GM23338 (cell line): ENCODE data around the gene POLR2B. TPM values are rescaled to one million over a fixed set of nuclear protein-coding genes. Genes with fewer than 3 reads are reported as not detected.
A peak's percentile ranks its signal among the peaks of the same experiment; 100 is the strongest.

ENCODE experiments used
- ATAC-seq: fragments of 200-7000 bp; cut with Tn5 transposase; 3 replicates; pipeline ENCODE4 v1.9.1; 2020
- DNase-seq: peaks from one replicate; pipeline ENCODE4 v3.0.0-alpha.2; 2015; ENCODE audit warnings: low spot score
- H2AFZ ChIP-seq: fragments of 200-600 bp; sonication (generic); 2 replicates; pipeline ENCODE4 v1.8.0; 2016; ENCODE audit warnings: antibody characterized with exemption, mild to moderate bottlenecking, moderate library complexity
- H3F3A ChIP-seq: fragments of 200-600 bp; sonication (generic); replicated peaks from 2 replicates; pipeline ENCODE4 v1.8.0; 2017; ENCODE audit warnings: antibody characterized with exemption, mixed run types, low read depth
- H3K27ac ChIP-seq: fragments of 200-600 bp; sonication (generic); 2 replicates; pipeline ENCODE4 v1.6.1; 2016; ENCODE audit warnings: low read depth
- H3K27me3 ChIP-seq: fragments of 200-600 bp; sonication (generic); 2 replicates; pipeline ENCODE4 v1.8.0; 2016; ENCODE audit warnings: mild to moderate bottlenecking, mixed run types, moderate library complexity; ENCODE audit not compliant: insufficient read depth
- H3K36me3 ChIP-seq: fragments of 200-600 bp; sonication (generic); 2 replicates; pipeline ENCODE4 v1.8.0; 2016; ENCODE audit warnings: mild to moderate bottlenecking; ENCODE audit not compliant: insufficient read depth
- H3K4me1 ChIP-seq: fragments of 200-600 bp; sonication (generic); 2 replicates; pipeline ENCODE4 v1.8.0; 2016; ENCODE audit warnings: mild to moderate bottlenecking, moderate library complexity; ENCODE audit not compliant: insufficient read depth
- H3K4me2 ChIP-seq: fragments of 200-600 bp; sonication (generic); 2 replicates; pipeline ENCODE4 v1.7.1; 2017; ENCODE audit warnings: mixed run types
- H3K4me3 ChIP-seq: fragments of 200-600 bp; sonication (generic); 2 replicates; pipeline ENCODE4 v1.6.1; 2016; ENCODE audit warnings: mixed run types
- H3K79me2 ChIP-seq: fragments of 200-600 bp; sonication (generic); replicated peaks from 2 replicates; pipeline ENCODE4 v1.8.0; 2017; ENCODE audit warnings: mild to moderate bottlenecking; ENCODE audit not compliant: insufficient read depth
- H3K9me2 ChIP-seq: fragments of 200-600 bp; sonication (generic); 2 replicates; pipeline ENCODE4 v1.8.0; 2017; ENCODE audit not compliant: insufficient read depth
- H4K20me1 ChIP-seq: fragments of 200-600 bp; sonication (generic); replicated peaks from 2 replicates; pipeline ENCODE4 v1.8.0; 2017; ENCODE audit warnings: mild to moderate bottlenecking; ENCODE audit not compliant: insufficient read depth
- H3K27ac Mint-ChIP-seq: 2 replicates; pipeline ENCODE4 v1.8.0; 2020; ENCODE audit warnings: inconsistent platforms, mild to moderate bottlenecking, moderate library complexity, mixed read lengths
- H3K27me3 Mint-ChIP-seq: 3 replicates; pipeline ENCODE4 v1.8.0; 2022; ENCODE audit warnings: low read depth, mild to moderate bottlenecking, moderate library complexity, mixed read lengths, inconsistent platforms; ENCODE audit not compliant: insufficient read depth, poor library complexity
- H3K36me3 Mint-ChIP-seq: 3 replicates; pipeline ENCODE4 v1.8.0; 2021; ENCODE audit warnings: low read depth, mild to moderate bottlenecking, inconsistent platforms, moderate library complexity, mixed read lengths
- H3K4me1 Mint-ChIP-seq: 3 replicates; pipeline ENCODE4 v1.8.0; 2020; ENCODE audit warnings: mild to moderate bottlenecking, inconsistent platforms, mixed read lengths
- H3K4me3 Mint-ChIP-seq: 3 replicates; pipeline ENCODE4 v1.8.0; 2021; ENCODE audit warnings: moderate library complexity, mild to moderate bottlenecking, inconsistent platforms, mixed read lengths
- H3K9me3 Mint-ChIP-seq: 3 replicates; pipeline ENCODE4 v1.8.0; 2020; ENCODE audit warnings: moderate library complexity, mild to moderate bottlenecking, inconsistent platforms, mixed read lengths
- EZH2 ChIP-seq: fragments of 200-600 bp; sonication (generic); IDR thresholded peaks from one replicate; pipeline ENCODE4 v1.8.0; 2017; ENCODE audit warnings: antibody characterized with exemption, mild to moderate bottlenecking, low read depth; ENCODE audit not compliant: unreplicated experiment
- ZNF462 ChIP-seq: fragments of 250-450 bp; sonication (Bioruptor Pico); IDR thresholded peaks from 2 replicates; pipeline ENCODE4 v1.5.0; 2020; ENCODE audit warnings: mild to moderate bottlenecking, moderate library complexity
- polyA plus RNA-seq: library from polyadenylated mRNA; unstranded; fragments of >200 nt; fragmentation: Nextera tagmentation; extraction: Ambion mirVana; gene quantifications from 2 replicates; pipeline ENCODE4 v1.2.1, GENCODE V29; 2016
- small RNA-seq: library from RNA; depleted of rRNA; stranded (forward); fragments of <200 nt; gene quantifications from one replicate; pipeline ENCODE3, GENCODE V24; 2014; ENCODE audit warnings: low replicate concordance
- total RNA-seq: library from RNA; depleted of rRNA; stranded (reverse); fragments of >200 nt; shearing (Covaris generic); gene quantifications from 2 replicates; pipeline ENCODE4 v1.2.3, GENCODE V29; 2014; rRNA removed

POLR2B gene
- total and polyA plus RNA-seq, 2 experiments from 2014 or later = 56.5 to 165 TPM

- Mint-ChIP-seq H3K27me3 (peaks cover 4% of the 10 kb centered on the region), H3K4me3 (no peak overlapping the region), H3K27ac (peak overlapping the region; percentile 90), H3K9me3 (no peaks in the 10 kb centered on the region), H3K36me3 (no peaks in the 10 kb centered on the region), H3K4me1 (peaks cover 26% of the 10 kb centered on the region)
- peak; percentile 91 for ATAC-seq
- Histone ChIP-seq H3K4me2 (peak overlapping the region; percentile 48), H3K36me3 (no peaks in the 10 kb centered on the region), H4K20me1 (no peaks in the 10 kb centered on the region), H3K27me3 (no peaks in the 10 kb centered on the region), H3K27ac (peak overlapping the region; percentile 78), H3K4me3 (no peak overlapping the region), H3K79me2 (no peaks in the 10 kb centered on the region), H3F3A (no peaks in the 10 kb centered on the region), H3K4me1 (peaks cover 19% of the 10 kb centered on the region), H2AFZ (0 out of 2 replicates have a peak overlapping the region, but pooled peaks have one; percentile 1), H3K9me2 (peaks cover 9% of the 10 kb centered on the region; the same call in 1 of the 2 replicates)
- TF ChIP-seq EZH2 (no peak), ZNF462 (peak; percentile 88)
- peak; percentile 85 for DNase-seq
Measured at GRCh38 chr4:57078685-57079521, 100.2 kb downstream of the POLR2B start.

Small RNA genes within 50 kb of the gene (small RNA-seq; reads per million reads assigned to genes)
- not detected for gene RNU6-998P

Other genes with a start within 250 kb of the POLR2B start
- 0.73 TPM in 1 of 2 replicates, not detected in the other for gene SPINK2, start 157.2 kb upstream of the POLR2B start, total RNA-seq
- 4.3 and 6.4 TPM in 2 replicates for gene SPINK2, start 157.2 kb upstream of the POLR2B start, polyA plus RNA-seq
- gene REST, start 71.0 kb upstream of the POLR2B start, total RNA-seq = 55.1 and 61.5 TPM in 2 replicates
- 34.2 and 44.7 TPM in 2 replicates for gene REST, start 71.0 kb upstream of the POLR2B start, polyA plus RNA-seq
- 39.5 and 50.2 TPM in 2 replicates for gene NOA1, start 1.3 kb upstream of the POLR2B start, total RNA-seq
- gene NOA1, start 1.3 kb upstream of the POLR2B start, polyA plus RNA-seq = 14.3 and 15.1 TPM in 2 replicates
- 0.49 TPM in 1 of 2 replicates, not detected in the other for gene IGFBP7, start 131.5 kb downstream of the POLR2B start, total RNA-seq
- 7.9 and 13.2 TPM in 2 replicates for gene IGFBP7, start 131.5 kb downstream of the POLR2B start, polyA plus RNA-seq